Kidney tubule cell (primary cell): ENCODE results near the gene CCN6.
A peak's percentile ranks its signal among the peaks of the same experiment; 100 is the strongest.

Experiments
- DNase-seq: peaks from one replicate; pipeline ENCODE4 v3.0.0-alpha.2; 2018; ENCODE audit warnings: low spot score

Gene CCN6

GRCh38 chr6:112117554-112117953, 63.6 kb downstream of the CCN6 start:
- DNase-seq = peak; percentile 91

- DNase-seq = no peak
Observed at GRCh38 chr6:112118034-112118433, 64.1 kb downstream of the CCN6 start.
